GM12878 (cell line): ENCODE measurements around the gene RIPK3. TPM values are rescaled to one million over a fixed set of nuclear protein-coding genes. Genes with fewer than 3 reads are reported as not detected.

Experiments used
- ATAC-seq: fragments of 200-7000 bp; cut with Tn5 transposase; 3 replicates; pipeline ENCODE4 v1.9.1; 2020; ENCODE audit warnings: mild to moderate bottlenecking, moderate library complexity
- BruUV-seq: library from RNA; stranded (reverse); fragments of 400-500 nt; replicated peaks from 2 replicates; lab custom pipeline; 2021; lab: Mats Ljungman, UMichigan
- CTCF ChIA-PET: fragments of 300-600 bp; sonication (Branson Sonifier 250); formaldehyde crosslinking; extraction: SDS; loops from one replicate; lab custom pipeline; 2021; ENCODE audit warnings: inconsistent platforms; lab: Yijun Ruan, JAX
- POLR2A ChIA-PET: fragments of 350-600 bp; formaldehyde crosslinking; extraction: SDS; loops from one replicate; lab custom pipeline; 2021; ENCODE audit warnings: inconsistent platforms; lab: Charles Lee
- RAD21 ChIA-PET: fragments of 300-600 bp; sonication (Branson Sonifier 250); formaldehyde crosslinking; loops from one replicate; lab custom pipeline; 2023; ENCODE audit warnings: antibody characterized with exemption; ENCODE audit not compliant: unreplicated experiment; lab: Charles Lee
- SMC1A ChIA-PET: fragments of 300-600 bp; sonication (Branson Sonifier 250); formaldehyde crosslinking; loops from one replicate; lab custom pipeline; 2023; ENCODE audit not compliant: unreplicated experiment, uncharacterized antibody; lab: Charles Lee
- DNase-seq: peaks from one replicate; pipeline ENCODE4 v3.0.0-alpha.2; 2011; ENCODE audit warnings: low read depth, low spot score
- FAIRE-seq: peaks from 3 replicates; lab custom pipeline; 2011; peaks lifted over from hg19 to GRCh38; lab: Jason Lieb, UNC
- H2AFZ ChIP-seq: 2 replicates; pipeline ENCODE4 v1.6.0; 2011; ENCODE audit warnings: low read depth, low read length, control low read depth; ENCODE audit not compliant: control insufficient read depth
- H3K27ac ChIP-seq: 2 replicates; pipeline ENCODE4 v1.5.1; 2011; ENCODE audit warnings: control low read depth; ENCODE audit not compliant: control insufficient read depth, insufficient read depth
- H3K27me3 ChIP-seq, 2 experiments: replicated peaks in 1 of 2; 2 replicates each; pipeline versions ENCODE4 v1.6.0 to v1.6.1; 2011; ENCODE audit warnings: low read length in 1 of 2; ENCODE audit not compliant: control insufficient read depth in 2 of 2, insufficient read depth in 2 of 2
- H3K36me3 ChIP-seq, 2 experiments: 2 replicates each; pipeline ENCODE4 v1.5.1; 2011; ENCODE audit warnings: low read length in 1 of 2; ENCODE audit not compliant: control insufficient read depth in 2 of 2, insufficient read depth in 2 of 2
- H3K4me1 ChIP-seq: 2 replicates; pipeline ENCODE4 v1.6.1; 2011; ENCODE audit warnings: mild to moderate bottlenecking, low read length, moderate library complexity, mixed read lengths; ENCODE audit not compliant: control insufficient read depth, insufficient read depth
- H3K4me2 ChIP-seq: 2 replicates; pipeline ENCODE4 v1.6.0; 2011; ENCODE audit warnings: control low read depth; ENCODE audit not compliant: control insufficient read depth, insufficient read depth
- H3K4me3 ChIP-seq: fragments of 200-600 bp; sonication (generic); 2 replicates; pipeline ENCODE4 v1.5.1; 2016
- H3K79me2 ChIP-seq: 2 replicates; pipeline ENCODE4 v1.6.0; 2011; ENCODE audit warnings: low read length; ENCODE audit not compliant: control insufficient read depth, insufficient read depth
- H3K9ac ChIP-seq: 2 replicates; pipeline ENCODE4 v1.8.0; 2011; ENCODE audit warnings: low read length, control low read depth, mixed read lengths; ENCODE audit not compliant: control insufficient read depth, insufficient read depth
- H3K9me3 ChIP-seq: replicated peaks from 3 replicates; pipeline ENCODE4 v1.5.1; 2011; ENCODE audit warnings: mild to moderate bottlenecking, low read length; ENCODE audit not compliant: control insufficient read depth, insufficient read depth
- H4K20me1 ChIP-seq: 2 replicates; pipeline ENCODE4 v1.6.0; 2011; ENCODE audit not compliant: control insufficient read depth, insufficient read depth
- ATF7 ChIP-seq: fragments of 450-650 bp; IDR thresholded peaks from 2 replicates; pipeline ENCODE4 v1.6.1; 2016; ENCODE audit warnings: low read depth, mild to moderate bottlenecking
- CHD1 ChIP-seq: IDR thresholded peaks from 2 replicates; pipeline ENCODE4 v1.6.1; 2012; ENCODE audit warnings: low read depth, low read length, improper control_type of control experiment
- DPF2 ChIP-seq: fragments of 450-650 bp; IDR thresholded peaks from 2 replicates; pipeline ENCODE4 v1.6.1; 2017; ENCODE audit warnings: mild to moderate bottlenecking
- EP300 ChIP-seq, 2 experiments: fragments of 150-350 bp in 1 of 2; IDR thresholded peaks; 2 replicates each; pipeline ENCODE4 v1.6.1; 2011 to 2012; ENCODE audit warnings: low read depth in 2 of 2, low read length in 2 of 2, borderline replicate concordance in 1 of 2, improper control_type of control experiment in 1 of 2, inconsistent platforms in 1 of 2; ENCODE audit not compliant: control insufficient read depth in 1 of 2
- KDM1A ChIP-seq: fragments of 200-600 bp; sonication (generic); IDR thresholded peaks from 2 replicates; pipeline ENCODE4 v1.6.1; 2016; ENCODE audit warnings: borderline replicate concordance
- MEF2B ChIP-seq: fragments of 450-650 bp; IDR thresholded peaks from 2 replicates; pipeline ENCODE4 v1.6.1; 2018; ENCODE audit warnings: mild to moderate bottlenecking, moderate library complexity; ENCODE audit not compliant: partially characterized antibody, poor library complexity, severe bottlenecking
- NR2C2 ChIP-seq: IDR thresholded peaks from 2 replicates; pipeline ENCODE4 v1.6.1; 2011; ENCODE audit warnings: borderline replicate concordance, low read depth; ENCODE audit not compliant: control insufficient read depth, insufficient read length
- POLR2A ChIP-seq: IDR thresholded peaks from 2 replicates; pipeline ENCODE4 v1.6.1; 2011; ENCODE audit warnings: low read depth, mild to moderate bottlenecking, low read length
- TCF7 ChIP-seq: IDR thresholded peaks from 2 replicates; pipeline ENCODE4 v1.6.1; 2014; ENCODE audit warnings: antibody characterized with exemption, borderline replicate concordance
- WGBS: methylation state at CpG from one replicate; pipeline ENCODE4 v1.1.6; 2016; ENCODE audit warnings: low lambda C conversion rate; ENCODE audit not compliant: insufficient replicate concordance, insufficient coverage; ENCODE audit errors: missing lambda C conversion rate; 5-methylcytosine and 5-hydroxymethylcytosine counted together
- in situ Hi-C: fragments of 300-500 bp; cut with MboI; formaldehyde crosslinking; loops from 9 replicates; pipeline ENCODE4 v1.14.3; 2018; ENCODE audit warnings: mixed read lengths
- intact Hi-C: fragments of 100-400 bp; cut with micrococcal nuclease; formaldehyde crosslinking; loops from one replicate; pipeline ENCODE4 v1.14.2; 2022; ENCODE audit not compliant: unreplicated experiment
- polyA plus RNA-seq, 11 experiments: library from polyadenylated mRNA; depleted of rRNA in 4 of 11; unstranded in 6 of 11; stranded (reverse) in 5 of 11; fragments of >200 nt; fragmentation: Nextera tagmentation in 4 of 11; fragmentation: Illumina TruSeq in 1 of 11; extraction: Ambion mirVana in 4 of 11; extraction: Trizol in 1 of 11; gene quantifications; 1 replicate in 1 of 11; 2 replicates in 10 of 11; pipeline versions ENCODE4 v1.2.1 to v1.2.3, GENCODE V29; 2011 to 2016; ENCODE audit warnings: inconsistent platforms in 2 of 11, missing spikeins in 2 of 11, low read depth in 1 of 11
- total RNA-seq, 4 experiments: library from RNA; depleted of rRNA in 3 of 4; stranded (reverse); fragments of >200 nt in 3 of 4; fragmentation: Illumina TruSeq in 1 of 4; extraction: Trizol in 1 of 4; gene quantifications; 2 replicates each; pipeline versions ENCODE4 v1.2.1 to v1.2.3, GENCODE V29; 2013 to 2021
- TF ChIP-seq, protein P1 (sequence below): fragments of 450-650 bp; IDR thresholded peaks from 2 replicates; pipeline ENCODE4 v1.6.1; 2016; ENCODE audit warnings: mild to moderate bottlenecking, moderate library complexity, borderline replicate concordance

RIPK3 gene
- total and polyA plus RNA-seq, 10 of the 15 experiments (the other 5 are each of a cell fraction or from before 2014, with no cell fraction given): 2.0 to 13.6 (median 8.1) TPM

DNA sequence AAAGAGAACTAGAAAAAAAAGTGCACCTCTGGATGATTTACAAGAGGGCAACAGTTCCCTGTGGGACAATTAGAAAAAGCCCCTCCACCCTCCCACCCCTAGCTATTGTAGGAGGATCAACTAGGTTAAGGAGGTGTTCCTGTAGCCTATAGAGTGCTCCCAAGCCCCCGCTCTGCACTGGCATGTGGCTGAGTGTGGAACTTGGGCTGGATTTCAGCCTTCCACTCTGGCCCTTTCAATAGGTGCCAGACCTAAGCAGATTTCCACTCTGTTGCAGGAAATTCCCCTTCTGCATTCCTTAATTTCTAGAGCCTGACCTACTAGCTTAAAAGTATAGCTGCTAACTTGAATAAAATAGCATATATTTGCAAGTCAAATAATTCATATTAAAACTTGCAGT lies 31.0 kb upstream of the RIPK3 start:
- Histone ChIP-seq H3K9me3 (no peaks in the 10 kb centered on the region), H3K4me1 (peaks cover 13% of the 10 kb centered on the region), H3K4me3 (no peak overlapping the region), H2AFZ (no peak overlapping the region), H3K27ac (no peak overlapping the region), H3K36me3 (no peaks in the 10 kb centered on the region), H3K27me3 (peaks cover 1 to 6% of the 10 kb centered on the region in 2 experiments), H4K20me1 (no peaks in the 10 kb centered on the region), H3K79me2 (no peaks in the 10 kb centered on the region), H3K4me2 (no peak overlapping the region), H3K9ac (no peak overlapping the region)
- DNase-seq: no peak
- intact Hi-C loops: no loop called here
- 92% methylated on average over 1 of the region's 1 CpG for WGBS
- no peak for ATAC-seq
- no peak for FAIRE-seq
- ChIA-PET SMC1A (interaction anchor here (0.5 to 1.6 kb wide), 5 partner anchors 9 to 169 kb away, joined by 3 to 8 read pairs (median 3); partner anchors contain the start of gene RIPK3), RAD21 (interaction anchor here (1.2 to 2.0 kb wide), 3 partner anchors 9 to 61 kb away, joined by 3 to 7 read pairs (median 4); no protein-coding TSS in a partner anchor), POLR2A (interaction anchor here (0.6 to 1.1 kb wide), 4 partner anchors 18 to 173 kb away, joined by 3 to 4 read pairs (median 4); no protein-coding TSS in a partner anchor), CTCF (interaction anchor here (1.1 to 4.4 kb wide), 9 partner anchors 9 to 100 kb away, joined by 3 to 22 read pairs (median 4); no protein-coding TSS in a partner anchor)
- in situ Hi-C loops: no loop called here
- BruUV-seq: no TSS peak
- TF ChIP-seq NR2C2: no peak
- no peak for TF ChIP-seq TCF7
- TF ChIP-seq, protein P1, sequence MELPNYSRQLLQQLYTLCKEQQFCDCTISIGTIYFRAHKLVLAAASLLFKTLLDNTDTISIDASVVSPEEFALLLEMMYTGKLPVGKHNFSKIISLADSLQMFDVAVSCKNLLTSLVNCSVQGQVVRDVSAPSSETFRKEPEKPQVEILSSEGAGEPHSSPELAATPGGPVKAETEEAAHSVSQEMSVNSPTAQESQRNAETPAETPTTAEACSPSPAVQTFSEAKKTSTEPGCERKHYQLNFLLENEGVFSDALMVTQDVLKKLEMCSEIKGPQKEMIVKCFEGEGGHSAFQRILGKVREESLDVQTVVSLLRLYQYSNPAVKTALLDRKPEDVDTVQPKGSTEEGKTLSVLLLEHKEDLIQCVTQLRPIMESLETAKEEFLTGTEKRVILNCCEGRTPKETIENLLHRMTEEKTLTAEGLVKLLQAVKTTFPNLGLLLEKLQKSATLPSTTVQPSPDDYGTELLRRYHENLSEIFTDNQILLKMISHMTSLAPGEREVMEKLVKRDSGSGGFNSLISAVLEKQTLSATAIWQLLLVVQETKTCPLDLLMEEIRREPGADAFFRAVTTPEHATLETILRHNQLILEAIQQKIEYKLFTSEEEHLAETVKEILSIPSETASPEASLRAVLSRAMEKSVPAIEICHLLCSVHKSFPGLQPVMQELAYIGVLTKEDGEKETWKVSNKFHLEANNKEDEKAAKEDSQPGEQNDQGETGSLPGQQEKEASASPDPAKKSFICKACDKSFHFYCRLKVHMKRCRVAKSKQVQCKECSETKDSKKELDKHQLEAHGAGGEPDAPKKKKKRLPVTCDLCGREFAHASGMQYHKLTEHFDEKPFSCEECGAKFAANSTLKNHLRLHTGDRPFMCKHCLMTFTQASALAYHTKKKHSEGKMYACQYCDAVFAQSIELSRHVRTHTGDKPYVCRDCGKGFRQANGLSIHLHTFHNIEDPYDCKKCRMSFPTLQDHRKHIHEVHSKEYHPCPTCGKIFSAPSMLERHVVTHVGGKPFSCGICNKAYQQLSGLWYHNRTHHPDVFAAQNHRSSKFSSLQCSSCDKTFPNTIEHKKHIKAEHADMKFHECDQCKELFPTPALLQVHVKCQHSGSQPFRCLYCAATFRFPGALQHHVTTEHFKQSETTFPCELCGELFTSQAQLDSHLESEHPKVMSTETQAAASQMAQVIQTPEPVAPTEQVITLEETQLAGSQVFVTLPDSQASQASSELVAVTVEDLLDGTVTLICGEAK: no peak
- no peak for TF ChIP-seq CHD1
- no peak for TF ChIP-seq MEF2B
- TF ChIP-seq POLR2A: no peak
- no peak for TF ChIP-seq KDM1A
- TF ChIP-seq ATF7: no peak
- TF ChIP-seq EP300 (IDR thresholded peaks at IDR 0.05; ENCODE audit: borderline replicate concordance in 1 of 2, control insufficient read depth in 1 of 2, low read depth in 2 of 2, low read length in 2 of 2): no peak
- no peak for TF ChIP-seq DPF2
